GM12878 (cell line): ENCODE results near the gene GGA2.

Experiments used
- CTCF ChIP-seq, 3 experiments: IDR thresholded peaks in 2 of 3; conservative IDR thresholded peaks in 1 of 3; 2 replicates each; pipeline ENCODE4 v1.5.1; 2011; ENCODE audit warnings: low read depth in 3 of 3, low read length in 3 of 3, mild to moderate bottlenecking in 3 of 3, control low read depth in 2 of 3, moderate library complexity in 2 of 3, inconsistent platforms in 1 of 3, mixed read lengths in 1 of 3; ENCODE audit not compliant: control insufficient read depth in 2 of 3, insufficient read depth in 1 of 3; ENCODE audit errors: extremely low read depth in 1 of 3
- TAF1 ChIP-seq: IDR thresholded peaks from 2 replicates; pipeline ENCODE4 v1.6.1; 2011; ENCODE audit warnings: mild to moderate bottlenecking, low read depth, low read length, borderline replicate concordance

GRCh38 chr16:23520500-23520899 is 10.2 kb upstream of the GGA2 start:
- TF ChIP-seq TAF1 (no peak), CTCF (IDR thresholded peaks at IDR 0.05 in 2 of 3, conservative IDR thresholded peaks at IDR 0.05 in 1 of 3; ENCODE audit: control insufficient read depth in 2 of 3, extremely low read depth in 1 of 3, insufficient read depth in 1 of 3, low read depth in 3 of 3, low read length in 3 of 3) (no peak)
